ENCODE data around the gene NCKIPSD.

The NCKIPSD gene

GRCh38 chr3:48663489-48664312, 22.0 kb downstream of the NCKIPSD start:
- no peaks in the 10 kb centered on the region for H3K36me3 ChIP-seq (ENCODE audit: control insufficient read depth, insufficient read depth, low read length)
- peak overlapping the region; percentile 56 for H3K4me3 ChIP-seq (replicated peaks; ENCODE audit: low read depth, low read length)
- no peaks in the 10 kb centered on the region for H3K27me3 ChIP-seq (replicated peaks; ENCODE audit: control insufficient read depth, insufficient read depth, low read length)
- DNase-seq (ENCODE audit: extremely low read depth, insufficient read length) = peak; percentile 95
- peak; percentile 94 for TF ChIP-seq CTCF (IDR thresholded peaks at IDR 0.05; ENCODE audit: insufficient read depth, low read length, poor library complexity, severe bottlenecking)

- TF ChIP-seq CTCF (IDR thresholded peaks at IDR 0.05; ENCODE audit: insufficient read depth, low read length, poor library complexity, severe bottlenecking) = no peak
- peak; percentile 85 for DNase-seq (ENCODE audit: extremely low read depth, insufficient read length)
- Histone ChIP-seq H3K36me3 (ENCODE audit: control insufficient read depth, insufficient read depth, low read length) (no peaks in the 10 kb centered on the region), H3K4me3 (replicated peaks; ENCODE audit: low read depth, low read length) (peak within 1 kb of the TSS; percentile 56), H3K27me3 (replicated peaks; ENCODE audit: control insufficient read depth, insufficient read depth, low read length) (no peaks in the 10 kb centered on the region)
These were observed 22.8 kb downstream of the NCKIPSD start, which contains the start of gene CELSR3 for GRCh38 chr3:48662753-48663488. TSS of gene CELSR3 (minus strand) at chr3:48662886. CDS start at chr3:48662634, 252 bp downstream.

GRCh38 chr3:48662145-48662752, 23.5 kb downstream of the NCKIPSD start:
- TF ChIP-seq CTCF (IDR thresholded peaks at IDR 0.05; ENCODE audit: insufficient read depth, low read length, poor library complexity, severe bottlenecking) = no peak
- Histone ChIP-seq H3K36me3 (ENCODE audit: control insufficient read depth, insufficient read depth, low read length) (no peaks in the 10 kb centered on the region), H3K4me3 (replicated peaks; ENCODE audit: low read depth, low read length) (no peak overlapping the region), H3K27me3 (replicated peaks; ENCODE audit: control insufficient read depth, insufficient read depth, low read length) (no peaks in the 10 kb centered on the region)
- DNase-seq (ENCODE audit: extremely low read depth, insufficient read length) = no peak

- H3K27me3 ChIP-seq (replicated peaks; ENCODE audit: control insufficient read depth, insufficient read depth, low read length) = no peaks in the 10 kb centered on the region
- DNase-seq (ENCODE audit: extremely low read depth, insufficient read length) = peak; percentile 68
These were observed 24.1 kb downstream of the NCKIPSD start for GRCh38 chr3:48661501-48662144.

More at GRCh38 chr3:48661501-48662144, 24.1 kb downstream of the NCKIPSD start:
- no peak for TF ChIP-seq CTCF (IDR thresholded peaks at IDR 0.05; ENCODE audit: insufficient read depth, low read length, poor library complexity, severe bottlenecking)
- peak overlapping the region; percentile 17 for H3K4me3 ChIP-seq (replicated peaks; ENCODE audit: low read depth, low read length)
- no peaks in the 10 kb centered on the region for H3K36me3 ChIP-seq (ENCODE audit: control insufficient read depth, insufficient read depth, low read length)
